Measurements from ENCODE around the gene CHCHD3. TPM values are rescaled to one million over a fixed set of nuclear protein-coding genes. Genes with fewer than 3 reads are reported as not detected.

The CHCHD3 gene
- total and polyA plus RNA-seq, 9 of the 15 experiments (the other 6 are each of a cell fraction or from before 2014, with no cell fraction given) = 66.2 to 279 (median 204) TPM

GRCh38 chr7:133109816-133110215 is 27.9 kb upstream of the CHCHD3 start (continued):
- no peak for TF ChIP-seq BCLAF1 (IDR thresholded peaks at IDR 0.05; ENCODE audit: borderline replicate concordance in 1 of 2, control insufficient read depth in 1 of 2, low read depth in 2 of 2, low read length in 1 of 2)
- TF ChIP-seq TCF15 (CRISPR knock-in tag; IDR thresholded peaks at IDR 0.05) = no peak

GRCh38 chr7:133108023-133108422 is 26.1 kb upstream of the CHCHD3 start:
- DNase-seq (ENCODE audit: extremely low read depth in 1 of 4, low spot score in 3 of 4) = no peak
- H3K4me2 ChIP-seq (ENCODE audit: insufficient read depth, low read length) = no peak overlapping the region
- intact Hi-C loops (cut with micrococcal nuclease) = no loop called here
- WGBS (ENCODE audit: insufficient coverage, low coverage, missing lambda C conversion rate) = 0% methylated on average over 1 of the region's 1 CpG
- H3K9ac ChIP-seq (ENCODE audit: insufficient read depth in 1 of 2, low read depth in 2 of 2, low read length in 2 of 2) = no peak overlapping the region
- no peak overlapping the region for H3K27ac ChIP-seq (ENCODE audit: extremely low read depth, low read depth, low read length)
- ATAC-seq = no peak
- TF ChIP-seq GTF2B (IDR thresholded peaks at IDR 0.05; ENCODE audit: extremely low read depth, insufficient read length) (no peak), MEIS2 (IDR thresholded peaks at IDR 0.05; ENCODE audit: partially characterized antibody) (no peak), SP2 (IDR thresholded peaks at IDR 0.05; ENCODE audit: extremely low read depth, low read depth, low read length, poor library complexity, severe bottlenecking) (no peak), PRDM10 (IDR thresholded peaks at IDR 0.05; ENCODE audit: partially characterized antibody) (no peak), FOXM1 (IDR thresholded peaks at IDR 0.05; ENCODE audit: low read depth) (no peak), FOXM1 (CRISPR knock-in tag; IDR thresholded peaks at IDR 0.05; ENCODE audit: low read depth) (no peak)
- H3K4me1 ChIP-seq (replicated peaks in 1 of 2; ENCODE audit: control insufficient read depth in 2 of 2, insufficient read depth in 2 of 2, low read length in 2 of 2) = no peaks in the 10 kb centered on the region
- BruUV-seq (replicated peaks) = no TSS peak
- no peak for FAIRE-seq
- CTCF ChIA-PET (ENCODE audit: low intra/inter-chr PET ratio) = no interaction called here
- H3K79me2 ChIP-seq (ENCODE audit: control insufficient read depth, insufficient read depth, low read length) = no peaks in the 10 kb centered on the region
- H3K27me3 ChIP-seq (ENCODE audit: control insufficient read depth in 2 of 2, insufficient read depth in 2 of 2, low read length in 2 of 2) = peaks cover 22 to 32% of the 10 kb centered on the region in 2 experiments
- no peaks in the 10 kb centered on the region for H3K36me3 ChIP-seq (ENCODE audit: control insufficient read depth, insufficient read depth, low read length)
- 0 out of 2 replicates have a peak, but pooled peaks cover 3% of the 10 kb centered on the region for H4K20me1 ChIP-seq (replicated peaks; ENCODE audit: control insufficient read depth, insufficient read depth, low read length)
- POLR2A ChIA-PET = interaction anchor here (0.5 kb wide), 1 partner anchor 16 kb away, joined by 3 read pairs; no protein-coding TSS in a partner anchor
- H3K9me1 ChIP-seq (ENCODE audit: control insufficient read depth, insufficient read depth, low read length) = no peaks in the 10 kb centered on the region
- no peak overlapping the region for H2AFZ ChIP-seq (ENCODE audit: low read depth, low read length)
- no peaks in the 10 kb centered on the region for H3K9me3 ChIP-seq (replicated peaks; ENCODE audit: control insufficient read depth, insufficient read depth, low read depth, low read length)
- H3K4me3 ChIP-seq = no peak overlapping the region
- in situ Hi-C loops (cut with MboI) = no loop called here

All from K562 (cell line).